SK-N-MC (cell line): ENCODE measurements around the gene SCRN2.

ENCODE experiments used
- EZH2 ChIP-seq: fragments of 200-600 bp; sonication (generic); IDR thresholded peaks from one replicate; pipeline ENCODE4 v1.6.1; 2017; ENCODE audit warnings: antibody characterized with exemption
- POLR2AphosphoS5 ChIP-seq: IDR thresholded peaks from 2 replicates; pipeline ENCODE4 v1.6.1; 2012; ENCODE audit warnings: mild to moderate bottlenecking, low read depth, low read length, borderline replicate concordance

- TF ChIP-seq POLR2AphosphoS5 (no peak), EZH2 (no peak)
Measured at GRCh38 chr17:47819475-47819874, 21.6 kb downstream of the SCRN2 start.
